Effector memory CD8-positive, alpha-beta T cell (primary cell): ENCODE data around the gene LRFN2.

Experiments used
- ATAC-seq: fragments of 150-1000 bp; cut with Tn5 transposase; replicated peaks from 2 replicates; pipeline ENCODE4 v1.10.0; 2021; ENCODE audit warnings: mild to moderate bottlenecking, moderate library complexity
- DNase-seq, 3 experiments: peaks; one replicate each; pipeline ENCODE4 v3.0.0; 2021
- H3K27ac Mint-ChIP-seq, 2 donors: one replicate each; pipeline ENCODE4 v1.8.0; 2022; ENCODE audit warnings: mild to moderate bottlenecking in 2 of 2, mixed read lengths in 2 of 2, moderate library complexity in 2 of 2
- H3K27me3 Mint-ChIP-seq, 2 donors: one replicate each; pipeline ENCODE4 v1.8.0; 2022; ENCODE audit warnings: mixed read lengths in 2 of 2
- H3K36me3 Mint-ChIP-seq: one replicate; pipeline ENCODE4 v1.8.0; 2022; ENCODE audit warnings: mild to moderate bottlenecking, moderate library complexity, mixed read lengths; ENCODE audit not compliant: insufficient read depth
- H3K4me1 Mint-ChIP-seq, 2 donors: one replicate each; pipeline ENCODE4 v1.8.0; 2022; ENCODE audit warnings: low read depth in 2 of 2, mixed read lengths in 2 of 2
- H3K4me3 Mint-ChIP-seq, 2 donors: one replicate each; pipeline ENCODE4 v1.8.0; 2022; ENCODE audit warnings: mild to moderate bottlenecking in 2 of 2, mixed read lengths in 2 of 2, moderate library complexity in 2 of 2
- H3K9me3 Mint-ChIP-seq, 2 donors: one replicate each; pipeline ENCODE4 v1.8.0; 2022; ENCODE audit warnings: mixed read lengths in 2 of 2

Gene LRFN2

GRCh38 chr6:40362859-40363258 is 224.3 kb downstream of the LRFN2 start:
- no peak overlapping the region for H3K27ac Mint-ChIP-seq
- no peak for ATAC-seq

GRCh38 chr6:40359808-40360207 is 227.4 kb downstream of the LRFN2 start:
- Mint-ChIP-seq H3K27ac (no peak overlapping the region), H3K27me3 (peaks cover 28% of the 10 kb centered on the region in 2 donors), H3K4me3 (no peak overlapping the region), H3K4me1 (no peaks in the 10 kb centered on the region), H3K9me3 (no peaks in the 10 kb centered on the region), H3K36me3 (no peaks in the 10 kb centered on the region)
- ATAC-seq, result no peak
- DNase-seq, result no peak

More at GRCh38 chr6:40362859-40363258, 224.3 kb downstream of the LRFN2 start:
- Mint-ChIP-seq H3K27me3 (peaks cover 28% of the 10 kb centered on the region in 2 donors), H3K36me3 (no peaks in the 10 kb centered on the region), H3K9me3 (peaks cover 0 to 3% of the 10 kb centered on the region in 2 donors), H3K4me1 (no peaks in the 10 kb centered on the region), H3K4me3 (no peak overlapping the region)
- no peak for DNase-seq

GRCh38 chr6:40358473-40359460 is 228.4 kb downstream of the LRFN2 start:
- Mint-ChIP-seq H3K4me1 (no peaks in the 10 kb centered on the region), H3K27ac (no peak overlapping the region), H3K9me3 (no peaks in the 10 kb centered on the region), H3K4me3 (no peak overlapping the region), H3K36me3 (no peaks in the 10 kb centered on the region), H3K27me3 (peaks cover 28% of the 10 kb centered on the region in 2 donors)
- DNase-seq (no peak), ATAC-seq (no peak)

- ATAC-seq, result no peak
- no peak for DNase-seq
- Mint-ChIP-seq H3K9me3 (no peaks in the 10 kb centered on the region), H3K36me3 (no peaks in the 10 kb centered on the region), H3K27ac (no peak overlapping the region), H3K27me3 (peaks cover 13 to 20% of the 10 kb centered on the region in 2 donors), H3K4me1 (no peaks in the 10 kb centered on the region), H3K4me3 (no peak overlapping the region)
These were observed 230.8 kb downstream of the LRFN2 start for GRCh38 chr6:40356242-40356910.

GRCh38 chr6:40355532-40355931 is 231.6 kb downstream of the LRFN2 start:
- ATAC-seq, result no peak
- Mint-ChIP-seq H3K27me3 (peaks cover 5 to 19% of the 10 kb centered on the region in 2 donors), H3K36me3 (no peaks in the 10 kb centered on the region), H3K27ac (no peak overlapping the region), H3K4me1 (no peaks in the 10 kb centered on the region), H3K4me3 (no peak overlapping the region), H3K9me3 (no peaks in the 10 kb centered on the region)
- DNase-seq, result no peak

- no peak for ATAC-seq
- Mint-ChIP-seq H3K27ac (no peak overlapping the region), H3K4me1 (no peaks in the 10 kb centered on the region), H3K27me3 (peaks cover under 1 to 14% of the 10 kb centered on the region in 2 donors), H3K36me3 (no peaks in the 10 kb centered on the region), H3K4me3 (no peak overlapping the region), H3K9me3 (no peaks in the 10 kb centered on the region)
- DNase-seq, result no peak
These were observed 232.1 kb downstream of the LRFN2 start for GRCh38 chr6:40355066-40355465.

GRCh38 chr6:40353967-40354452 is 233.2 kb downstream of the LRFN2 start:
- Mint-ChIP-seq H3K4me1 (no peaks in the 10 kb centered on the region), H3K4me3 (no peak overlapping the region), H3K27ac (no peak overlapping the region), H3K27me3 (peaks cover 0 to 4% of the 10 kb centered on the region in 2 donors), H3K36me3 (no peaks in the 10 kb centered on the region), H3K9me3 (no peaks in the 10 kb centered on the region)
- no peak for DNase-seq
- ATAC-seq, result no peak

GRCh38 chr6:40353197-40353966 is 233.8 kb downstream of the LRFN2 start:
- Mint-ChIP-seq H3K9me3 (no peaks in the 10 kb centered on the region), H3K27ac (no peak overlapping the region), H3K4me3 (no peak overlapping the region), H3K36me3 (no peaks in the 10 kb centered on the region), H3K4me1 (no peaks in the 10 kb centered on the region), H3K27me3 (no peaks in the 10 kb centered on the region)
- DNase-seq (no peak), ATAC-seq (no peak)

GRCh38 chr6:40352527-40353170 is 234.5 kb downstream of the LRFN2 start:
- Mint-ChIP-seq H3K36me3 (no peaks in the 10 kb centered on the region), H3K27me3 (no peaks in the 10 kb centered on the region), H3K27ac (no peak overlapping the region), H3K9me3 (no peaks in the 10 kb centered on the region), H3K4me1 (no peaks in the 10 kb centered on the region), H3K4me3 (no peak overlapping the region)
- no peak for DNase-seq
- no peak for ATAC-seq

- Mint-ChIP-seq H3K9me3 (no peaks in the 10 kb centered on the region), H3K27ac (no peak overlapping the region), H3K4me3 (no peak overlapping the region), H3K4me1 (no peaks in the 10 kb centered on the region), H3K36me3 (no peaks in the 10 kb centered on the region), H3K27me3 (peaks cover 0 to 3% of the 10 kb centered on the region in 2 donors)
- DNase-seq (no peak), ATAC-seq (no peak)
These were observed 235.2 kb downstream of the LRFN2 start for GRCh38 chr6:40352006-40352405.

- no peak for DNase-seq
- H3K36me3 Mint-ChIP-seq, result no peaks in the 10 kb centered on the region
- ATAC-seq, result no peak
- H3K27ac Mint-ChIP-seq, result no peak overlapping the region
- no peak overlapping the region for H3K4me3 Mint-ChIP-seq
- H3K27me3 Mint-ChIP-seq, result peaks cover 0 to 8% of the 10 kb centered on the region in 2 donors
- no peaks in the 10 kb centered on the region for H3K9me3 Mint-ChIP-seq
- H3K4me1 Mint-ChIP-seq, result no peaks in the 10 kb centered on the region
These were observed 236.4 kb downstream of the LRFN2 start for GRCh38 chr6:40350747-40351217.

GRCh38 chr6:40349901-40350746 is 237.0 kb downstream of the LRFN2 start:
- no peak overlapping the region for H3K4me3 Mint-ChIP-seq
- ATAC-seq (no peak), DNase-seq (no peak)
- no peak overlapping the region for H3K27ac Mint-ChIP-seq
- peaks cover 0 to 8% of the 10 kb centered on the region in 2 donors for H3K27me3 Mint-ChIP-seq
- H3K36me3 Mint-ChIP-seq, result no peaks in the 10 kb centered on the region
- H3K4me1 Mint-ChIP-seq, result no peaks in the 10 kb centered on the region
- H3K9me3 Mint-ChIP-seq, result no peaks in the 10 kb centered on the region
